Measurements from ENCODE around the gene ARL5C.
"Not testable (repeated sequence)": the region's sequence is repeated elsewhere in the genome, so short reads cannot be mapped to it uniquely, and the experiment has no call there.

ARL5C gene

GRCh38 chr17:39194089-39194984 lies 28.4 kb upstream of the ARL5C start:
- peak; percentile 84 for DNase-seq (ENCODE audit: low spot score)

GRCh38 chr17:39193346-39193745 lies 27.4 kb upstream of the ARL5C start:
- no peak for DNase-seq (ENCODE audit: low spot score)

- DNase-seq (ENCODE audit: low spot score) = no peak
Measured at GRCh38 chr17:39192901-39193300, 26.9 kb upstream of the ARL5C start.

DNA sequence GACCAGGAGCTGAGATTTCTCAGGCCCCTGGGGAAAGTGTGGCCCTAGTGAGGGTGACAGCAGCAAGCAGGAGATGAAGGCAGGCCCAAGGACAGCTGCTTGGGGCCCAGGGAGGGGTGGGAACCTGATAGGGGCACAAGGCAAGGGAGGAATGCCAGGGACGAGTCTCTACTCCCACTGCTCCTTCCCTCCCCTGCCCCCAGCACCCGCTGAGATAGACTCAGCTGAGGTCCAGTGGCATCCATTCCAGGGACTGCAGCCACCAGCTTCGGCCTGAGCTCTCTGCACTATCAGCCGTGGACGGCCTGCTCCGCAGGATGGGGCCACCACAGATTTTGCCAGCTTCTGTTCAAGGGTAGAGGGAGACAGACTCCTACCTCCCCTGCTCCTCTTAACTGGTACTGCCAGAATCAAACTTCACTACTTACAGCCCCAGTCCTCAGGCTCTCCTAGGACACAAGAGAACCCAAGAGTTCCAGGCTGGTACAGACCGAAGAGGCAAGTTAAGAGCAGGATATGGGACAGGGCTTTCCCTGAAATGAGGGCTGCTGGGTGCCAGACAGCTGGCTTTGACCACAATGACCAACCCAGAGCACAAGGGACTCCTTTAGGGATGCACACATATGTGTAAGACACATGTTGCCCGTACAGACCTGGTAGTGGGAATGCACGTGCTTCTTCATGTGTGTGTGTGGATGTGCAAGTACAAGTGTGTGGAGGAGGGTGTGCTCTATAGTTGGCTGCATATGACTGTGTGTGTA lies 26.0 kb upstream of the ARL5C start:
- peak; percentile 0 for DNase-seq (ENCODE audit: low spot score)

GRCh38 chr17:39187152-39187830 lies 21.3 kb upstream of the ARL5C start:
- peak; percentile 1 for DNase-seq (ENCODE audit: low spot score)

- DNase-seq (ENCODE audit: low spot score) = peak; percentile 1
Measured at GRCh38 chr17:39186481-39187002, 20.6 kb upstream of the ARL5C start.

DNA sequence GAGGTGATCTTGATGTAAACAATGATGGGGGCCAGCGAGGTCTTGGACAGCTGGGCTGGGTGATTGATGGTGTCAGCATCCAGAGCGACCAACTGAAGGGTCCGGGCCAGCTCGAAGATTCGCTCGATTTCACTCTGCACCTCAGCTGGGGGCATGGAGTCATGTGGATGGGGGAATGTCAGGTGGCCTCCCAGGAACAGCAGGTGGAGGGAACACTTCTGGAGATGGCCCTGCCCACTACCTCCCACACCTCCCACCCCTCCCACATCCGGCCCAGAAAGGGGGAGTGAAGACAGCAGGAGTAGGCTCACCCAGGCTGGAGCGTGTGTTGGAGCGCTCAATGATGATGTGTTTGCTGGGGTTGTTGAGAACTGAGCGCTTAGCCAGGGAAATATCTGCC lies 17.8 kb upstream of the ARL5C start:
- DNase-seq (ENCODE audit: low spot score) = no peak

DNA sequence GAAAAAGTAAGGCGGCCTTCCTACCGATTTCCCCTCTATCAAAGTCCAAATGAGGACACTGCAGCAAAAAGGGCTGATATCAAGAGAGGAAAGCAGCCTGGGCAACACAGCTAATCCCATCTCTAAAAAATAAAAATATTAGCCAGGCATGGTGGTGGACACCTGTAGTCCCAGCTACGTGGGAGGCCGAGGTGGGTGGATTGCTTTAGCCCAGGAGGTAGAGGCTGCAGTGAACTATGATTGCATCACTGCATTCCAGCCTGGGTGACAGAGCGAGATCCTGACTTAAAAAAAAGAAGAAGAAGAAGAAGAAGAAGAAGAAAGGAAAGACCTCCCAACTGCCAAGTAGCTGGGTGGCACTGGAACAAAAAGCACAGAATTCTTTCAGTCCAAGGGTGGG lies 17.1 kb upstream of the ARL5C start:
- DNase-seq (ENCODE audit: low spot score) = no peak

- DNase-seq (ENCODE audit: low spot score) = no peak
Measured at GRCh38 chr17:39181303-39181702, 15.3 kb upstream of the ARL5C start.

GRCh38 chr17:39178536-39178935 lies 12.6 kb upstream of the ARL5C start:
- DNase-seq (ENCODE audit: low spot score) = peak; percentile 1

DNA sequence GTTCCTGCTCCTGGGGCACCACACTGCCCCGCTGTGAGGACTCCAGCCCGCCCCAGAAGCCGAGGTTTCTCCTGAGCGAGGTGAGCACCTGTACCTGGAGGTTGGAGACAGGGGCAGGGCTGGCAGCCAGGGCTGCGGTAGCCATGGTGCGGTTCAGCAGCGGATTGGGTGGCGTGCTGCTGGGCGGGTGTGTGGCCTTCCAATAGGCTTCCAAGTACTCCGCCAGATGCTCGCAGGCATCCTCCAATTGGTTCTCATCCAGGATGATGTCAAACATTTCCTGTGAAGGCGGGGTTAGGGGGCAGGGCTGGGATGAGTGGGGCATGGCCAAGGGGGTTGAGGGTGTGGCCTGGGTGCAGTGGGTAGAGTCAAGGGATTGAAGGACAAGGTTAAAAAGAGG lies 11.3 kb upstream of the ARL5C start:
- peak; percentile 95 for DNase-seq (ENCODE audit: low spot score)

GRCh38 chr17:39175695-39176093 lies 9.7 kb upstream of the ARL5C start:
- no peak for DNase-seq (ENCODE audit: low spot score)

DNA sequence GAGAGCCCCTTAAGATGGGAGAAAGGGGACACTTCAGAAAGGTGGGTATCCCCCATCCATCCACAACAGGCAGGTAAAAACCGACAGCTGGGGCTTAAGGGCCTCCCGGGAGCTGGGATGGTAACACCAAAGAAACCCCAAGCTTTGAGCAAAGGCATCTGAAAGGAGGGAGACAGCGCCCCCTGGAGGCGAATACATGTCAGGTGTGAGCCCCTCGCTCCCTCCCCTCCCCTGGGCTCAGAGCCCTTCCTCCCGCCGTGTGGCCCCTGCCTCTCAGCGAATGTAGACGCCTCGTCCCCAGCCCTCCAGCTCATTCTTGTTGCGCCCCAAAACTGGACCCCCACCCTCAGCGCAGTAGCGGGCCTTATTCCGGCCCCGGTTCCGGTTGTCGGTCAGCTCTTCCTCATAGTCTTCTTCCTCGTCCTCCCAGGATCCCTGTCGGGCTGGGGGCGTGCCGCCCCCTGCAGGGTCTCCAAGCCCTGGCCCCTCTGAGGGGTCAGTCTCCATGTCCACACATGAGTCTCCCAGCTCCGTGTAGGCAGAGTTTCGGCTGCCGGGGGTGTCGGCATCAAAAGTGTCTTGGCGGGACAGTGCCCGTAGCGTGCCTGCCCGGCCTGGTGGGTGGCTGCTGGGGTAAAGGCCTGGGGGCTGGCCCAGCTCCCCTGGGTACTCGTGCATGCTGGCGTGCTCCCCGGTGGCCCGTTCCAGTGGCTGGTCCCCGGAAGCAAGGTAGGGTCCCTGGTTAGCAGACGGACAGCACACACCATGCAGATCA lies 9.1 kb upstream of the ARL5C start:
- peak; percentile 94 for DNase-seq (ENCODE audit: low spot score)

DNA sequence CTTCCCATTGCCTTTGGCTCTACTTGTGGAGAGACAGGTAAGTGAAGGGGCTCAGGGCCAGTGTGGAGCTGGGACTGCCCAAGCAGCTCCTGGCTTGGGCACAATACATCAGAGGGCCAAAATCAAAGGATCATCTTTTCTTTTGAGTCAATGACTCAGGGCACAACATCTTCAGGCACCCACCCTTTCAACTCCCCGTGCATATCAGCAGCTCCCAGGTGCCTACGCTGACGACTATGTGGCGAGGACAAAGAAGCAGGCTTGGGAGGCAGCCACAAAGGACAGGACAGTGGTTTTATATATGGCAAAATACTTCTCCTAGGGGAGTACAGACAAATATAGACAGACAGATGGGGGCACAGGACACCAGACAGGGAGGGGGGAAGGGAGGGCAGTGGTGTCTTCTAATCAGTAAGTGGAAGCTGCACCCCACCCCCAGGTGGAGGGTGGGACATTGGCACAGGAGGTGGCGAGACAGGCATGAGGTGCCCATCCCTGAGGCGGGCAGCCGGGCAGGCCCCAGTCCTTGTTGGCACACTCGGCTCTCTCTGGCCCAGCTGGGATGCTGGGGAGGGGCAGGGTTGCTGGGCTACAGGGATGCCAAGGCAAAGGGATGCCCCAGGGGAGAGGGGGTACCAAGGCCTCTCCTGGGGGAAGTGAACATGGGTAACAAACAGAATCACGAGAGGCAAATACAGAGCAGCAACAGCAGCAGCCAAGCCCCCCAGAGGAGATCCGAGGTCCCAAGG lies 7.7 kb upstream of the ARL5C start:
- DNase-seq (ENCODE audit: low spot score) = no peak

GRCh38 chr17:39173080-39173479 lies 7.1 kb upstream of the ARL5C start:
- DNase-seq (ENCODE audit: low spot score) = no peak

GRCh38 chr17:39171933-39172332 lies 6.0 kb upstream of the ARL5C start:
- no peak for DNase-seq (ENCODE audit: low spot score)

DNA sequence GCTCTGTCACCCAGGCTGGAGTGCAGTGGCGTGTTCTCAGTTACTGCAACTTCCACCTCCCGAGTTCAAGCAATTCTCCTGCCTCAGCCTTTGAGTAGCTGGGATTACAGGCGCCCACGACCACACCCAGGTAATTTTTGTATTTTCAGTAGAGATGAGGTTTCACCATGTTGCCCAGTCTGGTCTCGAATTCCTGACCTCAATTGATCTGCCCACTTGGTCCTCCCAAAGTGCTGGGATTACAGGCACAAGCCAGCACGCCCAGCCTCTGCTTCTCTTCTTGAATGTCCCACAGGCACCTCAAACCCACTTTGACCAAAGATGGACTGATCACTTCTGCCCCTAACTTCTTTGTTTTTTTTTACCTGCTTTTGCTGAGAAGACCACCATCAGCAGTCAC lies 4.6 kb upstream of the ARL5C start:
- no peak for DNase-seq (ENCODE audit: low spot score)

GRCh38 chr17:39170109-39170508 lies 4.1 kb upstream of the ARL5C start:
- no peak for DNase-seq (ENCODE audit: low spot score)

DNA sequence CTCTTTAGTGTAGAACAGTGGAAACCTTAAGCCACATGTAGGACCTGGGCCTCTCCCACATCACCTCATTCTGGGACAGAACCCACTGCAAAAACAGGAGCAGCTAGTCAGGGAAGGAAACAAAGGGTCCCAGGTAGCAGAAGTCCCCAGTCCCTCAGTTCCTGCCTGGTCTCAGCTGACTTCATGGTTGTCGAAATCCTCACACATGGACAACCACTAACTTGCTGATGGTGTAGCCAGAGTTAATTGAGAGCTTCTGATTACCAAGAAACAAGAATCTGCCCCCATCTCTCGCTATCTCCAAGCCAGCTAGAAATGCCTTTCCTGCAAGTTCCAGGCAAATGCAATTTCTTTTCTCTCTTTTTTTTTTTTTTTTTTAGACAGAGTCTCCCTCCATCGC lies 3.6 kb upstream of the ARL5C start:
- no peak for DNase-seq (ENCODE audit: low spot score)

DNA sequence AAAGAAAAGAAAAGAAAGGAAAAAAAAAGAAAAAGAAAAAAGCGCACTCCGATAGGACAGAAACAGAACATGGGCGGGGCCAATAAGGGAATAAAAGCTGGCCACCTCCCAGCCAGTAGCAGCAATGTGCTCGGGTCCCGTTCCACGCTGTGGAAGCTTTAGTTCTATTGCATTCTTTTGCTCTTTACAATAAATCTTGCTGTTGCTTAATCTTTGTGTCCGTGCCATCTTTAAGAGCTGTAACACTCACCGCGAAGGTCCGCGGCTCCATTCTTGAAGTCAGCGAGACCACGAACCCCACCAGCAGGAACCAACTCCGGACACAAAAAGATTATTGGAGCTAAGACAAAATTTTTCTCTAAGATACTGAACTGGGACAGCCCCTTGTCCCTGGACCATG lies 3.1 kb upstream of the ARL5C start:
- DNase-seq (ENCODE audit: low spot score) = no peak

DNA sequence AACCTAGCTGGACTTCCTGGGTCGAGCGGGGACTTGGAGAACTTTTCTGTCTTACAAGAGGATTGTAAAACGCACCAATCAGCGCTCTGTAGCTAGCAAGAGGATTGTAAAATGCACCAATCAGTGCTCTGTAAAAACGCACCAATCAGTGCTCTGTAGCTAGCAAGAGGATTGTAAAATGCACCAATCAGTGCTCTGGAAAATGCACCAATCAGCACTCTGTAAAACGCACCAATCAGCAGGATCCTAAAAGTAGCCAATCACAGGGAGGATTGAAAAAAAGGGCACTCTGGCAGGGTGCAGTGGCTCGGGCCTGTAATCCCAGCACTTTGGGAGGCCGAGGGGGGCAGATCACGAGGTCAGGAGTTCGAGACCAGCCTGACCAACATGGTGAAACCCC lies 2.5 kb upstream of the ARL5C start:
- DNase-seq (ENCODE audit: low spot score) = not testable (repeated sequence)

Measured in iPS-NIHi11 (cell line).